K562 (cell line): ENCODE measurements around the gene POLN. TPM values are rescaled to one million over a fixed set of nuclear protein-coding genes. Genes with fewer than 3 reads are reported as not detected.

Experiments
- ATAC-seq: fragments of 200-7000 bp; cut with Tn5 transposase; 3 replicates; pipeline ENCODE4 v1.9.1; 2020; ENCODE audit warnings: moderate library complexity
- BruUV-seq: library from RNA; stranded (reverse); fragments of 400-500 nt; replicated peaks from 2 replicates; lab custom pipeline; 2021; lab: Mats Ljungman, UMichigan
- CTCF ChIA-PET: fragments of 300-600 bp; formaldehyde crosslinking; extraction: SDS; loops from one replicate; lab custom pipeline; 2021; ENCODE audit warnings: low intra/inter-chr PET ratio; lab: Yijun Ruan, JAX
- POLR2A ChIA-PET: fragments of 300-600, 350-650 bp; sonication (Branson Sonifier 250); formaldehyde crosslinking; extraction: SDS; loops from one replicate; lab custom pipeline; 2021; ENCODE audit warnings: antibody characterized with exemption, inconsistent platforms; lab: Yijun Ruan, JAX
- DNase-seq, 4 experiments: peaks; one replicate each; pipeline versions ENCODE4 v3.0.0 to v3.0.0-alpha.2; 2011 to 2018; ENCODE audit warnings: low spot score in 3 of 4, mixed read lengths in 3 of 4; ENCODE audit errors: extremely low read depth in 1 of 4
- FAIRE-seq: peaks from 2 replicates; lab custom pipeline; 2011; peaks lifted over from hg19 to GRCh38; lab: Jason Lieb, UNC
- H2AFZ ChIP-seq: 2 replicates; pipeline ENCODE4 v1.6.0; 2011; ENCODE audit warnings: low read depth, low read length, control low read depth, inconsistent platforms
- H3K27ac ChIP-seq: fragments of 200-600 bp; 3 replicates; pipeline ENCODE4 v1.8.0; 2011; ENCODE audit warnings: low read depth, mild to moderate bottlenecking, control low read depth, inconsistent platforms, low read length, moderate library complexity, mixed read lengths; ENCODE audit errors: extremely low read depth
- H3K27me3 ChIP-seq, 2 experiments: fragments of 300-600 bp in 1 of 2; 2 replicates in 1 of 2; 3 replicates in 1 of 2; pipeline versions ENCODE4 v1.6.0 to v1.8.0; 2011; ENCODE audit warnings: inconsistent platforms in 2 of 2, low read length in 2 of 2, mild to moderate bottlenecking in 1 of 2, mixed read lengths in 1 of 2, moderate library complexity in 1 of 2; ENCODE audit not compliant: control insufficient read depth in 2 of 2, insufficient read depth in 2 of 2
- H3K36me3 ChIP-seq: fragments of 300-600 bp; 3 replicates; pipeline ENCODE4 v1.8.0; 2011; ENCODE audit warnings: mild to moderate bottlenecking, low read length, inconsistent platforms; ENCODE audit not compliant: control insufficient read depth, insufficient read depth
- H3K4me1 ChIP-seq, 2 experiments: fragments of 200-600 bp in 1 of 2; replicated peaks in 1 of 2; 2 replicates in 1 of 2; 3 replicates in 1 of 2; pipeline versions ENCODE4 v1.5.1 to v1.8.0; 2011; ENCODE audit warnings: inconsistent platforms in 2 of 2, low read length in 2 of 2, mild to moderate bottlenecking in 1 of 2, mixed read lengths in 1 of 2, moderate library complexity in 1 of 2; ENCODE audit not compliant: control insufficient read depth in 2 of 2, insufficient read depth in 2 of 2
- H3K4me2 ChIP-seq: 2 replicates; pipeline ENCODE4 v1.6.1; 2011; ENCODE audit warnings: low read length, control low read depth, inconsistent platforms, mixed read lengths; ENCODE audit not compliant: insufficient read depth
- H3K4me3 ChIP-seq: fragments of 200-600 bp; sonication (generic), shearing (Covaris generic); 2 replicates; pipeline ENCODE4 v1.5.1; 2016; ENCODE audit warnings: control low read depth, inconsistent platforms
- H3K79me2 ChIP-seq: fragments of 200-600 bp; 3 replicates; pipeline ENCODE4 v1.8.0; 2011; ENCODE audit warnings: low read length, inconsistent platforms; ENCODE audit not compliant: control insufficient read depth, insufficient read depth
- H3K9ac ChIP-seq, 2 experiments: 2 replicates each; pipeline versions ENCODE4 v1.6.0 to v1.6.1; 2011; ENCODE audit warnings: low read depth in 2 of 2, low read length in 2 of 2, control low read depth in 1 of 2, inconsistent platforms in 1 of 2, mild to moderate bottlenecking in 1 of 2, mixed read lengths in 1 of 2; ENCODE audit not compliant: insufficient read depth in 1 of 2
- H3K9me1 ChIP-seq: one replicate; pipeline ENCODE4 v1.6.0; 2011; ENCODE audit warnings: inconsistent platforms, mild to moderate bottlenecking, low read length, moderate library complexity; ENCODE audit not compliant: control insufficient read depth, insufficient read depth
- H3K9me3 ChIP-seq: replicated peaks from 2 replicates; pipeline ENCODE4 v1.5.1; 2011; ENCODE audit warnings: low read depth, low read length, inconsistent platforms; ENCODE audit not compliant: control insufficient read depth, insufficient read depth
- H4K20me1 ChIP-seq: replicated peaks from 2 replicates; pipeline ENCODE4 v1.6.1; 2011; ENCODE audit warnings: low read length, inconsistent platforms, mixed read lengths; ENCODE audit not compliant: control insufficient read depth, insufficient read depth
- AFF1 ChIP-seq, 2 experiments: fragments of 450-650 bp; IDR thresholded peaks; 2 replicates each; pipeline ENCODE4 v1.6.1; 2018; ENCODE audit warnings: mild to moderate bottlenecking in 2 of 2, low read depth in 1 of 2; ENCODE audit not compliant: partially characterized antibody in 2 of 2
- CREBBP ChIP-seq: IDR thresholded peaks from one replicate; pipeline ENCODE4 v1.6.1; 2012; ENCODE audit warnings: low read depth, mild to moderate bottlenecking, control low read depth, inconsistent platforms, low read length
- E2F3 ChIP-seq: fragments of 250-450 bp; sonication (Bioruptor Pico); IDR thresholded peaks from 2 replicates; pipeline ENCODE4 v1.4.0; 2020; ENCODE audit warnings: mild to moderate bottlenecking
- FOXA1 ChIP-seq: fragments of 450-650 bp; IDR thresholded peaks from 2 replicates; pipeline ENCODE4 v1.6.1; 2016; ENCODE audit warnings: mild to moderate bottlenecking, borderline replicate concordance
- PPARD ChIP-seq: fragments of 250-450 bp; sonication (Bioruptor Pico); IDR thresholded peaks from 2 replicates; pipeline ENCODE4 v1.8.0; 2022; ENCODE audit warnings: inconsistent platforms, mild to moderate bottlenecking, moderate library complexity
- RHOXF2B ChIP-seq: fragments of 250-450 bp; sonication (Bioruptor Pico); conservative IDR thresholded peaks from 2 replicates; pipeline ENCODE4 v1.5.1; 2021
- TCF15 ChIP-seq: fragments of 250-450 bp; sonication (Bioruptor Pico); IDR thresholded peaks from 2 replicates; pipeline ENCODE4 v1.8.0; 2022; ENCODE audit warnings: moderate library complexity, mild to moderate bottlenecking, inconsistent platforms
- TEAD1 ChIP-seq, 2 experiments: fragments of 450-650 bp in 1 of 2; sonication (generic) in 1 of 2; formaldehyde crosslinking; IDR thresholded peaks; 2 replicates each; pipeline versions ENCODE4 v1.4.0 to v1.8.0; 2020 to 2022; ENCODE audit warnings: mild to moderate bottlenecking in 2 of 2, missing genetic modification reagents in 1 of 2
- ZNF77 ChIP-seq: fragments of 250-450 bp; sonication (Bioruptor Pico); IDR thresholded peaks from 2 replicates; pipeline ENCODE4 v1.5.0; 2020
- WGBS: fragments of 100-300 bp; shearing (Covaris generic); methylation state at CpG from one replicate; pipeline ENCODE4 v1.1.6; 2016; ENCODE audit warnings: low coverage, mixed read lengths; ENCODE audit not compliant: insufficient coverage; ENCODE audit errors: missing lambda C conversion rate; 5-methylcytosine and 5-hydroxymethylcytosine counted together
- in situ Hi-C: fragments of 300-500 bp; cut with MboI; formaldehyde crosslinking; loops from 4 replicates; pipeline ENCODE4 v1.15.0; 2018; ENCODE audit warnings: inconsistent platforms, mixed read lengths
- intact Hi-C: fragments of 100-400 bp; cut with micrococcal nuclease; formaldehyde crosslinking; loops from 2 replicates; pipeline ENCODE4 v1.14.2; 2022
- polyA plus RNA-seq, 8 experiments: library from polyadenylated mRNA; depleted of rRNA in 4 of 8; stranded (reverse) in 5 of 8; unstranded in 3 of 8; fragments of >200 nt; fragmentation: Nextera tagmentation in 2 of 8; fragmentation: Illumina TruSeq in 1 of 8; extraction: Ambion mirVana in 2 of 8; extraction: Trizol in 1 of 8; gene quantifications; 2 replicates each; pipeline versions ENCODE4 v1.2.1 to v1.2.3, GENCODE V29; 2011 to 2014; ENCODE audit warnings: inconsistent platforms in 1 of 8, missing spikeins in 1 of 8
- total RNA-seq, 7 experiments: library from RNA; depleted of rRNA in 6 of 7; stranded (reverse); fragments of >200 nt in 6 of 7; fragmentation: Illumina TruSeq in 2 of 7; extraction: Trizol in 2 of 7; gene quantifications; 2 replicates each; pipeline versions ENCODE4 v1.2.1 to v1.2.3, GENCODE V29; 2011 to 2021; ENCODE audit warnings: low replicate concordance in 1 of 7

Gene POLN
- total and polyA plus RNA-seq, 9 of the 15 experiments (the other 6 are each of a cell fraction or from before 2014, with no cell fraction given) = 0.08 to 0.91 (median 0.32) TPM

GRCh38 chr4:2283199-2283711 lies 41.3 kb upstream of the POLN start:
- no peak for DNase-seq
- CTCF ChIA-PET = no interaction called here
- FAIRE-seq = no peak

More at GRCh38 chr4:2283199-2283711, 41.3 kb upstream of the POLN start:
- ATAC-seq = no peak
- BruUV-seq = no TSS peak
- H3K36me3 ChIP-seq = no peaks in the 10 kb centered on the region
- no peak overlapping the region for H3K4me3 ChIP-seq
- in situ Hi-C loops = no loop called here
- TF ChIP-seq RHOXF2B (CRISPR knock-in tag) (no peak), FOXA1 (no peak), AFF1 (IDR thresholded peaks at IDR 0.05; ENCODE audit: low read depth in 1 of 2, partially characterized antibody in 2 of 2) (no peak), CREBBP (no peak), TEAD1 (CRISPR knock-in tag; IDR thresholded peaks at IDR 0.05) (no peak), PPARD (no peak), TCF15 (CRISPR knock-in tag) (no peak), E2F3 (CRISPR knock-in tag) (no peak), ZNF77 (CRISPR knock-in tag) (no peak)
- H3K9ac ChIP-seq = no peak overlapping the region
- no peak overlapping the region for H3K27ac ChIP-seq
- H3K9me3 ChIP-seq = no peaks in the 10 kb centered on the region
- H2AFZ ChIP-seq = no peak overlapping the region
- H3K4me1 ChIP-seq = peaks cover 0 to 18% of the 10 kb centered on the region in 2 experiments; a peak in 2 of 5 replicates
- intact Hi-C loops = no loop called here
- H4K20me1 ChIP-seq = no peaks in the 10 kb centered on the region
- no peaks in the 10 kb centered on the region for H3K79me2 ChIP-seq
- H3K4me2 ChIP-seq = no peak overlapping the region
- POLR2A ChIA-PET = no interaction called here
- WGBS = 0% methylated on average over 2 of the region's 3 CpGs
- no peaks in the 10 kb centered on the region for H3K27me3 ChIP-seq
- H3K9me1 ChIP-seq = peaks cover under 1% of the 10 kb centered on the region
